Fibroblast of upper back skin (primary cell): ENCODE data around the gene SLC35D2.
A peak's percentile ranks its signal among the peaks of the same experiment; 100 is the strongest.

ENCODE experiments used
- DNase-seq: peaks from one replicate; pipeline ENCODE4 v3.0.0-alpha.2; 2013

SLC35D2 gene

GRCh38 chr9:96304230-96304629, 79.3 kb downstream of the SLC35D2 start:
- no peak for DNase-seq

GRCh38 chr9:96302021-96302420, 81.5 kb downstream of the SLC35D2 start, which contains the start of gene HSD17B3:
Gene HSD17B3, minus strand, starts transcription at chr9:96302176. Its CDS starts 72 bp downstream, at chr9:96302104.
- DNase-seq: no peak

- peak; percentile 35 for DNase-seq
Observed at GRCh38 chr9:96299823-96300222, 83.7 kb downstream of the SLC35D2 start.

GRCh38 chr9:96294159-96294545, 89.4 kb downstream of the SLC35D2 start:
- DNase-seq: peak; percentile 3

- DNase-seq: peak; percentile 67
Observed at GRCh38 chr9:96293498-96294158, 89.9 kb downstream of the SLC35D2 start.

GRCh38 chr9:96289392-96289791, 94.1 kb downstream of the SLC35D2 start:
- DNase-seq: no peak

GRCh38 chr9:96281641-96282040, 101.9 kb downstream of the SLC35D2 start:
- no peak for DNase-seq

GRCh38 chr9:96279932-96280331, 103.6 kb downstream of the SLC35D2 start:
- DNase-seq: no peak

GRCh38 chr9:96274939-96275338, 108.6 kb downstream of the SLC35D2 start:
- no peak for DNase-seq
